HG02798 (cell line): ENCODE data around the gene ARHGAP18.

ENCODE experiments used
- ATAC-seq: cut with Tn5 transposase; IDR thresholded peaks from one replicate; pipeline ENCODE4 v1.9.1; 2021; ENCODE audit warnings: mild to moderate bottlenecking; ENCODE audit not compliant: unreplicated experiment, poor library complexity

Gene ARHGAP18

DNA sequence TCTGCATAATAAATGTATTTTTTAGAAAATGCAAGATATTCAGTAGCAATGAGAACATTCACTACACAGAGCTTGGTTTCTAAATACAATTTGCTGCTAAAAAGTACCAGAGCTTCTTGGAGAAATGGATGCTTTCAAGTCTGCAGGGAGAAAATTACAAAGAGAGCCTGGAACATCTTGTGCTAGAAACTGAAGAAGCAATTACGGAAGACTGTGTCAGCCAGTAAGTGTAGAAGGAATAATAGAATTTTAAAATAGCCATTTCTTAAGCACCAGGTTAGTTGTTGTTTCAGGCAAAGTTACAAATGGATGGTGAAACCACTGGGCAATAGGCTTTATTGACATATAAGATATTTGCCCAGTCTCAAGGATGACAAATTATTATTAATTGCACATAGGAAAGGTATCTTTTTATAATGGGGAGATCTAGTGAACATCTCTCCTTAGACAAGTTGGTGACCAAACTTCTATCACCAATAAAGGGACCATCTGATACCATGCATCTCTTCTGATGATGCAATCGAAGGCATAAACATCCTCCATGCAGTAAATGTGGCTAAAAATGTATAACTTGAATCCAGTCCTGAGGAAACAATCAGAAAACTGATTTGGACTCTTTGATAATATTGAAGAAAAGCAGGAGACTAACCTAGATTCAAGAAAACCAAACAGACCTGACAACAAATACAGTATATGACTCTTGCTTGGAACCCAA is 81.7 kb downstream of the ARHGAP18 start:
- ATAC-seq: no peak

GRCh38 chr6:129624488-129624887 is 85.5 kb downstream of the ARHGAP18 start:
- ATAC-seq: no peak

- ATAC-seq: peak; percentile 65
Measured at GRCh38 chr6:129623008-129623732, 86.8 kb downstream of the ARHGAP18 start.

DNA sequence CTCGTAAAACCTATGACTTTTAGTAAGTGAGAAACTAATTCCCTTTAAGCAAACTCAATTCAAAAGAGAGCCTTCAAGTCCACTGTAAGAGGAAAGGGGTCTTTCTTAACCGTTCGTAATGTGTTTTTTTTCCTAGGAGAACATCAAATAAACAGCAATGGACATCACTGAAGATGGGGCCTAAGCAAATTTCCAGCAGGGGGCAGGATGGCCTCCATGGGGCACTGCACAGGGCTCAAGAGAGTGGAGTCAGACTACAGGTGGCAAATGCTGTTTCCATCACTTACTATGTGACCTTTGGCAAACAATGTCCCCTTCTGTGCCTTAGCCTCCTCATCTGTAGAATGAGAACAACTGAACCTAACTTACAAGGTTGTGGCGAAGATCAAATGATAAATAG is 88.7 kb downstream of the ARHGAP18 start:
- no peak for ATAC-seq

DNA sequence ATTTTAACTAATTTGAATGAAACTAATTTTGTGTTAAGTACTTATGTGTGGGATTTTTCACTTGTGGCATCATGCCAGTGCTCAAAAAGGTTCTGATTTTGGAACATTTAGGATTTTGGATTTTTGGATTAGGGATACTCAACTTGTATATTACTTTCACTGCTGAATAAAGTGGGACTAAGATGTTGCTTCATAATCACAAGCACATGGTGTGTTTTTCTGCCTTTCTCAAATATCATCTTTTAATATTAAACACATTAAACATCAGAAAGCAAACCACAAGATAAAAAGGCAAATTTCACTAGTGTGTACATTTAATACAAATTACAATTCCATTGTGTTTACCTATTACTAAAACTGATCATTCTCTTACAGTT is 89.8 kb downstream of the ARHGAP18 start:
- ATAC-seq: no peak

DNA sequence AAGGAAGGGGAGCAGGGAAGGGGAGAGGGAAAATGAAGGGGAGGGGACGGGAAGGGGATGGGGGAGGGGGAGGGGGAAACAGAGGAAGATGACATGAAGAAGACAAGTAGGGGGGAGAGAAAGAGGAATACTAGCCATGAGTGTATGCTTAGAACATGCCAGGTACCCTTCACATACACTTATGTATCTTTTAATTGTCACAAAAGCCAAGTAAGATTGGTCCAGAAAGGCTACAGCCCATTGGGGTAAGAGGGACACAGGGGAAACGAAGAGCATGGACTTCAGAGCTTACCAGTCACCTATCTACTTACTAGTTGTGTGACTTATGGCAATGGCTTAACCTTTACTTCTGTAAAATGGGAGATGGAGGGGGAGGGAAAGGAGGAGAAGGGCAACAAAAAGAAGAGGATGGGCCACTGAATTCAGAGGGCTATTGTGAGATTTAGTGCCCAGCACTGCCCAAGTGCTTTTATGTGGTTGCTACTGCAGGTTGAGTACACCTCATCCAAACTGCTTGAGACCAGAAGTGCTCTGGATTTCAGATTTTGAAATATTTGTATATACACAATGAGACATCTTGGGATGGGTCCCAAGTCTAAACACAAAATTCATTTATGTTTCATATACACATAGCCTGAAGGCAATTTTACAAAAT is 90.3 kb downstream of the ARHGAP18 start:
- ATAC-seq: no peak

GRCh38 chr6:129617986-129618385 is 92.0 kb downstream of the ARHGAP18 start:
- no peak for ATAC-seq

GRCh38 chr6:129615496-129615895 is 94.5 kb downstream of the ARHGAP18 start:
- no peak for ATAC-seq

DNA sequence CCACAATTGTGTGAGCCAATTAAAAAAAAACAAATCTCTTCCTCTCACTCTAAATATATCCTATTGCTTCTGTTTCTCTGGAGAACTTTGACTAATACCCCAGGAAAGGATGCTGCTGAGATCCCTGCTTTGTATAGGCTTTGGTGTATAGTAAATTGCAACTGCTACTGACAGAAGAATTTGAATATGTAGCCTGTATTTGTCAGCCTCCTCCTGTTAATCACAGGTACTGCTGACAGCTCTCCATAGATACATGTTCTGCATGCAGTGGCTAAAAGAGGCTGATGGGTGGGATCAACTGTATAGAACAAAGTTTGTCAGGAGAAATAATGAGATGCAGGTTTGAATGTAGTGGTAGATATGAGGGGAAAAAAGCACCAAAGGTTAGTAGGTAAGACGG is 95.0 kb downstream of the ARHGAP18 start:
- no peak for ATAC-seq

DNA sequence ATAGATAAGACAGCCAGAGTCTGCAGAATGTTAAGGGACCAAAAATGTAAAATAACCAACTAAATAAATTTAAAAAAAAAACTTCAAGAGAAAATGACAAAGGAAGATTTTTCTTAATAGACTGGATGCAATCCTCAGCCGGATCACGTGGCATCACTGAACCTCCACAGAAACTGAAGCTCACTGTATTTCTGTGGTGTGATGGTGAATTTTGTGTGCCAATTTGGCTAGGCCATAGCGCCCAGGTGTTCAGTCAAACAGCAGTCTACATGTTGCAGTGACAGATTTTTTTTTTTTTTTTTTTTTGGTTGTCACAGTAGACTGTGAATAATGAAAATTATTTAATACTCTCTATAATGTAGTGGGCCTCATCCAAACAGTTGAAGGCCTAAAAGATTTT is 95.5 kb downstream of the ARHGAP18 start:
- ATAC-seq: no peak

DNA sequence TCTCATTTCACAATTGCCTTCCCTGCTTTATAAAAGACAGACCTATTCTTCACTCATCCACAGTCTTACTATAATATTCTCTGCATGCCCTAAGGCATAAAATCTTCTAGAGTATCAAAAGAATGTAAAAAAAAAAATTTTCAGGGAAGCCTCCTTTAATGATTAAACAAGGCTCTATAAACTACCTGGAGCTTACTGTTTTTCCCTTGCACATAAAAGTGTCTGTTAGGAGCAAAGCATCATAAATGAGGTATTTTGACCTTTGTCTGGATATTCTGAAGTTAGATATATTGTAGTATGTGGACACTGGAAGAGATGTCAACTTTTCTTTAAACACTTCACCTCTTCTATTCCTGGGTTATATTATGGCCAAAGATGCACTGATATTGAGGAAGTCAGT is 97.5 kb downstream of the ARHGAP18 start:
- no peak for ATAC-seq

GRCh38 chr6:129609635-129610034 is 100.3 kb downstream of the ARHGAP18 start:
- ATAC-seq: no peak

DNA sequence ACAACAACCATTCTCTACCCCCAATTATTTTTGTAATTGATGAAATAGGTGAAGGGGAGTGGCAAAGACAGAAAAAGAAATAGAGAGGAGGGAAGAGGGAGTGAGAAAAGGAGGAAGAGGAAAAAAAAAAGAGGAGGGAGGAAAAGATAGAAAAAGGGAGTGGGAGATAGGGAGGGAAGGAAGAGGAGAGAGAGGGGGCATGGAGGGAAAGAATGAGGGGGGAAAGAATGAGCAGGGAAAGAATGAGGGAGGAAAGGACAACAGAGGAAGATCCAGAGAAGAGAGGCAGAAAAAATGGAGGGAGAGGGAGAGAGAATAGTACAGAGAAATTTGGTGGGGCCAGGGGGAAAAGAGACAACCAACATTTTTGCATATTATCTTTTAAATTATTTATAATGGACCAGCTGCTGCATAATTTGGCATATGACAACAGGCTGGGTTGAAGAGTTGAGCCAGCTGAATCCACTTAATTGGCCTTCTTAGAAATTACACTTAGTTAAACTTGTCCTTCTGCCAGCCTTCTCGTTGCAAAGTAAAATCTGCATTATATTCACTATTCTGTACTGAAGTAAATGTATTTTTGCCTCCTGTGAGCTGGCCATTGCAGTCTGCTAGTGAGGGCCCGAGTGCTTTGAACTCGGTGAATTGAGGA is 101.0 kb downstream of the ARHGAP18 start:
- ATAC-seq: no peak

GRCh38 chr6:129607581-129608186 is 102.3 kb downstream of the ARHGAP18 start:
- ATAC-seq: no peak

DNA sequence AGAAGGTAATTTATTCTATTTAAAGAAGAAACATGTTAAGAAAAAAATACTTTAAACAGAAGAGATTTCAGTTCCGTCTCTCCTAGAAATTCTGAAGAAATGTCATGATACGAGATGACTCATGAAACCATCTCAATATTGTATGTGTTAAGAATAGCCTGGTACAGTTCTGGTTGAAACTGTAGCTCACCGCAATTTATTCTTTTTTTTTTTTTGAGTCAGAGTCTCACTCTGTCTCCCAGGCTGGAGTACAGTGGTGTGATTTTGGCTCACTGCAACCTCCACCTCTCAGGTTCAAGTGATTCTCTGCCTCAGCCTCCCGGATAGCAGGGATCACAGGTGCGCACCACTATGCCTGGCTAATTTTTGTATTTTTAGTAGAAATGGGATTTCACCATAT is 103.3 kb downstream of the ARHGAP18 start:
- peak; percentile 85 for ATAC-seq

- ATAC-seq: no peak
Measured at GRCh38 chr6:129605967-129606366, 104.0 kb downstream of the ARHGAP18 start.

- no peak for ATAC-seq
Measured at GRCh38 chr6:129605095-129605494, 104.9 kb downstream of the ARHGAP18 start.

DNA sequence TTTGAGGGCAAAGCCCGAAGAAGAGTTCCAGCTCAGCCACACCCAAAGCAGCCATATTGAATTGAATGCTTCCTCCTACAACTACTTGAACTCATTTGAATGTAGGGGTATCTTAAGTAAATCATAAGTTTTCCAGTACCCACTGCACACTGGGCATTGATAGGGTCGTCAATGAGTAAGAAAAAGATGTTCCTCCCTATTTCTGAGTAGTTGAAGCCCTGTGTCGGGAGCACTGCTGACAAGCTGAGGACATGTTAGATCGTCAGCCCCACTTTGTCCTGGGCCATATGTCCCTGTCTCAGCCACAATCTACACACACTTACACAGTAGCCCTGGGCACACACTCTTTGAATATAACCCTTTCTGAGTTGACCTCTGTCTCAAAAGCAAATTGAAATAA is 105.7 kb downstream of the ARHGAP18 start:
- no peak for ATAC-seq

DNA sequence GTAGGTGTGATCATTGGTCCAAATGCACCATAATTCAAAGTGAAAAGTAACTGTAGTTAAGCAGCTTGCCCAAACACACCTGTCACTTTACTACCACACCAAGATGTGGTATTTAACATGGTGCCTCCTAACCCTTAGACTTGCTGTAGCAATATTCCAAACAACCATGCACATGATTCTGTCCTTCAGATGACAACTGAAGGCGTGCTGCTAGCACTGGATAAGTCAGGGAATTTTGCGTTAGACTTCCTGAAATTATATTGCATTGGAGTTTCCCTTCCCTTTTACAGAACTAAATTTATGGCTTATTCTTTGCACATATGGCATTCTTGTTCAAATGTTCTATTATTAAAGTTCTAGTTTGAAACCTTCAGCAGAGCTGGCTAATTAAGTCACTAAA is 106.2 kb downstream of the ARHGAP18 start:
- no peak for ATAC-seq

- ATAC-seq: no peak
Measured at GRCh38 chr6:129601323-129601722, 108.7 kb downstream of the ARHGAP18 start.

- ATAC-seq: no peak
Measured at GRCh38 chr6:129599467-129599866, 110.5 kb downstream of the ARHGAP18 start.
